Gastrocnemius medialis (tissue), 4 donors: Measurements from ENCODE around the gene MAN2A1. TPM values are rescaled to one million over a fixed set of nuclear protein-coding genes. Genes with fewer than 3 reads are reported as not detected.

Experiments
- ATAC-seq, 2 donors: fragments of 150-250 bp; one replicate each; pipeline ENCODE4 v1.9.1; 2016
- DNase-seq, 2 donors: peaks; one replicate each; pipeline ENCODE4 v3.0.0-alpha.2; 2019
- H3K27ac ChIP-seq, 4 donors: fragments of 200-600 bp; sonication (generic); 1 replicate in 1 of 4; 2 replicates in 3 of 4; pipeline ENCODE4 v1.5.1; 2016 to 2018; ENCODE audit warnings: mild to moderate bottlenecking in 2 of 4, moderate library complexity in 1 of 4
- H3K27me3 ChIP-seq, 3 donors: fragments of 200-600 bp; sonication (generic) in 2 of 3; 1 replicate in 1 of 3; 2 replicates in 2 of 3; pipeline versions ENCODE4 v1.5.1 to v1.6.0; 2016 to 2019; ENCODE audit warnings: mild to moderate bottlenecking in 1 of 3, moderate library complexity in 1 of 3
- H3K36me3 ChIP-seq, 2 donors: fragments of 200-600 bp; sonication (generic) in 1 of 2; one replicate each; pipeline ENCODE4 v1.5.1; 2017 to 2018
- H3K4me1 ChIP-seq, 2 donors: fragments of 200-600 bp; sonication (generic) in 1 of 2; one replicate each; pipeline ENCODE4 v1.5.1; 2016 to 2017; ENCODE audit warnings: mild to moderate bottlenecking in 2 of 2
- H3K4me3 ChIP-seq, 4 donors: fragments of 200-600 bp; sonication (generic) in 3 of 4; 1 replicate in 1 of 4; 2 replicates in 3 of 4; pipeline ENCODE4 v1.5.1; 2016 to 2019; ENCODE audit warnings: mild to moderate bottlenecking in 2 of 4
- H3K9me3 ChIP-seq, 3 donors: fragments of 200-600 bp; sonication (generic) in 2 of 3; 1 replicate in 1 of 3; 2 replicates in 2 of 3; pipeline ENCODE4 v1.5.1; 2016 to 2019
- CTCF ChIP-seq, 5 experiments: fragments of 450-650 bp in 3 of 5; fragments of 200-600 bp in 2 of 5; sonication (generic) in 2 of 5; IDR thresholded peaks in 4 of 5; conservative IDR thresholded peaks in 1 of 5; 1 replicate in 4 of 5; 2 replicates in 1 of 5; pipeline ENCODE4 v1.5.1; 2016 to 2019; ENCODE audit warnings: antibody characterized with exemption in 5 of 5, mild to moderate bottlenecking in 3 of 5, moderate library complexity in 3 of 5
- POLR2A ChIP-seq, 2 donors: fragments of 450-650 bp; IDR thresholded peaks; one replicate each; pipeline ENCODE4 v1.6.1; 2017; ENCODE audit warnings: antibody characterized with exemption in 2 of 2, mild to moderate bottlenecking in 2 of 2, moderate library complexity in 2 of 2
- in situ Hi-C, 4 donors: fragments of 200-750 bp; cut with MboI; loops; one replicate each; pipeline versions ENCODE4 v1.15.0 to v1.8.0; 2017; ENCODE audit warnings: low sequenced_read_pairs in 4 of 4
- intact Hi-C: fragments of 100-400 bp; cut with DNase I; formaldehyde crosslinking; loops from one replicate; pipeline ENCODE4 v1.15.1; 2023; ENCODE audit warnings: low total_unique reads
- total RNA-seq, 4 donors: library from RNA; depleted of rRNA; stranded (reverse); fragments of >200 nt; gene quantifications; one replicate each; pipeline versions ENCODE4 v1.1.0 to v1.2.3, GENCODE V29; 2016

The MAN2A1 gene
- total RNA-seq, 4 donors from 2014 or later = 15.0 to 28.6 (median 19.8) TPM

- Histone ChIP-seq H3K9me3 (no peaks in the 10 kb centered on the region), H3K27ac (no peak overlapping the region), H3K27me3 (no peaks in the 10 kb centered on the region), H3K36me3 (no peaks in the 10 kb centered on the region), H3K4me3 (no peak overlapping the region), H3K4me1 (no peaks in the 10 kb centered on the region)
- DNase-seq (no peak), ATAC-seq (no peak)
- TF ChIP-seq CTCF (IDR thresholded peaks at IDR 0.05 in 4 of 5, conservative IDR thresholded peaks at IDR 0.05 in 1 of 5) = no peak
- no peak for TF ChIP-seq POLR2A (IDR thresholded peaks at IDR 0.05)
- in situ Hi-C loops (no loop called here), intact Hi-C loops (no loop called here)
These were observed 218.6 kb downstream of the MAN2A1 start for GRCh38 chr5:109908366-109908765.

GRCh38 chr5:109910874-109911273 is 221.1 kb downstream of the MAN2A1 start:
- no peak overlapping the region for H3K4me3 ChIP-seq
- H3K36me3 ChIP-seq = no peaks in the 10 kb centered on the region
- in situ Hi-C loops = no loop called here

GRCh38 chr5:109911731-109912130 is 222.0 kb downstream of the MAN2A1 start:
- H3K4me1 ChIP-seq = no peaks in the 10 kb centered on the region
- no peaks in the 10 kb centered on the region for H3K9me3 ChIP-seq
- H3K4me3 ChIP-seq = no peak overlapping the region
- H3K27ac ChIP-seq = no peak overlapping the region
- H3K36me3 ChIP-seq = no peaks in the 10 kb centered on the region
- no peak for TF ChIP-seq CTCF (IDR thresholded peaks at IDR 0.05 in 4 of 5, conservative IDR thresholded peaks at IDR 0.05 in 1 of 5)
- TF ChIP-seq POLR2A (IDR thresholded peaks at IDR 0.05) = no peak
- in situ Hi-C loops = no loop called here
- DNase-seq (no peak), ATAC-seq (peak; percentile 39 to 60)
- intact Hi-C loops = loop anchor here (5.0 kb wide), 1 partner anchor 176 kb away; no protein-coding TSS in a partner anchor
- no peaks in the 10 kb centered on the region for H3K27me3 ChIP-seq

More at GRCh38 chr5:109910874-109911273, 221.1 kb downstream of the MAN2A1 start:
- DNase-seq (no peak), ATAC-seq (no peak)
- Histone ChIP-seq H3K27me3 (no peaks in the 10 kb centered on the region), H3K4me1 (no peaks in the 10 kb centered on the region), H3K27ac (no peak overlapping the region), H3K9me3 (no peaks in the 10 kb centered on the region)
- intact Hi-C loops = loop anchor here (5.0 kb wide), 1 partner anchor 176 kb away; no protein-coding TSS in a partner anchor
- no peak for TF ChIP-seq POLR2A (IDR thresholded peaks at IDR 0.05)
- no peak for TF ChIP-seq CTCF (IDR thresholded peaks at IDR 0.05 in 4 of 5, conservative IDR thresholded peaks at IDR 0.05 in 1 of 5)

- Histone ChIP-seq H3K9me3 (no peaks in the 10 kb centered on the region), H3K4me1 (no peaks in the 10 kb centered on the region), H3K27me3 (no peaks in the 10 kb centered on the region), H3K27ac (no peak overlapping the region), H3K36me3 (no peaks in the 10 kb centered on the region), H3K4me3 (no peak overlapping the region)
- no peak for TF ChIP-seq CTCF (IDR thresholded peaks at IDR 0.05 in 4 of 5, conservative IDR thresholded peaks at IDR 0.05 in 1 of 5)
- TF ChIP-seq POLR2A (IDR thresholded peaks at IDR 0.05) = no peak
- intact Hi-C loops (loop anchor here (5.0 kb wide), 1 partner anchor 172 kb away; no protein-coding TSS in a partner anchor), in situ Hi-C loops (no loop called here)
- DNase-seq = no peak
- no peak for ATAC-seq
These were observed 225.2 kb downstream of the MAN2A1 start for GRCh38 chr5:109914906-109915305.
